AG10803 (cell line): Measurements from ENCODE around the gene CAMK2G.

Experiments used
- DNase-seq: peaks from one replicate; pipeline ENCODE4 v3.0.0; 2010; ENCODE audit warnings: low read depth
- H3K4me3 ChIP-seq: 2 replicates; pipeline ENCODE4 v1.5.1; 2011; ENCODE audit warnings: mild to moderate bottlenecking, low read length, control low read depth
- TF ChIP-seq, protein P1 (sequence below): conservative IDR thresholded peaks from 2 replicates; pipeline ENCODE4 v1.5.1; 2011; ENCODE audit warnings: mild to moderate bottlenecking, low read length, control low read depth, inconsistent platforms

The CAMK2G gene

DNA sequence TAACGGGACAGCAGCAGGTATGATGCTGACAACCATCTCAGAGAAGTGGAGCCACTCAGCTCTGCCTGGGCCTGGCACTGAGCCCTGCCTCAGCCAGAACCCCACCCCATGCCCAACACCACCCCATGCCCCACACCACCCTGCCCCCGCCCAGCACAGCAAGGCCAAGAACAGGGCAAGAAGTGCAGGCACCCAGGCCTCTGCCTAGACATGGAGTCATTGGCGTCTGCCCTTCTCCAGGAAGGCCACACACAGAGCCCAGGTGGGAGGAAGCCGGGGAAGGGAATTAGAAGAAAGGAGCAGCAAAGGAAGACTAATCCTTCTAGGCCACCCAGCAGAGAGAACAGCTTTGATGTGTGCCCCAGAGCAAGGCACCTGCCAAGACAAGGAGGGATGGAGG lies 18.9 kb downstream of the CAMK2G start:
- no peak overlapping the region for H3K4me3 ChIP-seq
- TF ChIP-seq, protein P1, sequence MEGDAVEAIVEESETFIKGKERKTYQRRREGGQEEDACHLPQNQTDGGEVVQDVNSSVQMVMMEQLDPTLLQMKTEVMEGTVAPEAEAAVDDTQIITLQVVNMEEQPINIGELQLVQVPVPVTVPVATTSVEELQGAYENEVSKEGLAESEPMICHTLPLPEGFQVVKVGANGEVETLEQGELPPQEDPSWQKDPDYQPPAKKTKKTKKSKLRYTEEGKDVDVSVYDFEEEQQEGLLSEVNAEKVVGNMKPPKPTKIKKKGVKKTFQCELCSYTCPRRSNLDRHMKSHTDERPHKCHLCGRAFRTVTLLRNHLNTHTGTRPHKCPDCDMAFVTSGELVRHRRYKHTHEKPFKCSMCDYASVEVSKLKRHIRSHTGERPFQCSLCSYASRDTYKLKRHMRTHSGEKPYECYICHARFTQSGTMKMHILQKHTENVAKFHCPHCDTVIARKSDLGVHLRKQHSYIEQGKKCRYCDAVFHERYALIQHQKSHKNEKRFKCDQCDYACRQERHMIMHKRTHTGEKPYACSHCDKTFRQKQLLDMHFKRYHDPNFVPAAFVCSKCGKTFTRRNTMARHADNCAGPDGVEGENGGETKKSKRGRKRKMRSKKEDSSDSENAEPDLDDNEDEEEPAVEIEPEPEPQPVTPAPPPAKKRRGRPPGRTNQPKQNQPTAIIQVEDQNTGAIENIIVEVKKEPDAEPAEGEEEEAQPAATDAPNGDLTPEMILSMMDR = no peak
- no peak for DNase-seq

DNA sequence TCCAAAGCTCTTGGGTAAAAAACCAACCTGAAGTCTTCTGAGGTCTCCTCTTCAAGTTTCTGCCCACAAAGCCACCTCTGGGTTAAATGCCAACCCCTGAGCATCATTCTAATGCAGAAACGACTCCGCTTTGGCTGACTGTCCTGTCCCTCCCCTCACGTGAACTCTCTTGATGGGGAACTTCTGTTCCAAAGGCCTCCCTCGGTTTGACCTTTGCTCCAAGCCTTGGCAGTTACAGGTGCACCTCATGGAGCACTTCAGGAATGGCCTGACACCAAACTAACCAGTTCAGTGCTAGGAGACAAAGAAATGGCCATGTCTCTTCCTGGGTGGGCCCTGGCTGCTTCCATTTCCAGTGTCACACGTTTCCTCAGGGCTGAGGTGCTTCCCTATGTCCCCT lies 20.0 kb downstream of the CAMK2G start:
- no peak overlapping the region for H3K4me3 ChIP-seq
- TF ChIP-seq, protein P1 = no peak
- DNase-seq = no peak

DNA sequence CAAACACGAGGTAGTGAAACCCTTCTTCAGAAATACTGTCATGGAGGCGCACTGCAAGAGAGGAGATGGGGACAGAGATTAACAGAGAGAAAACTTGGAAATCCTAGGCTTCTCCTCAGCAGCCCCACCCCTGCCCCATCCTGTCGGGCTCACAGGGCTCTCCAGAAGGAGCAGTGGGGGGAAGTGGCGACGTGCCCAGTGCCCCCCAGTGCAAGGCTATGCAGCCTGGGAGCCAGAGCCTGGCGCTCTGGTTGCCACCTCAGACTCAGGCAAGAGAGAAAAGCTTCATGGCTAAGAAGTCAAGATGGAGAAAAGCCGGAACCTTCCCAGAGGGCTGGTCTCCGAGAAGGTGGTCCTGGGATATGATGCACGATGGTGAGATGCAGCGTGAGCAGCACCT lies 21.2 kb downstream of the CAMK2G start:
- DNase-seq = no peak
- TF ChIP-seq, protein P1 = no peak
- no peak overlapping the region for H3K4me3 ChIP-seq

DNA sequence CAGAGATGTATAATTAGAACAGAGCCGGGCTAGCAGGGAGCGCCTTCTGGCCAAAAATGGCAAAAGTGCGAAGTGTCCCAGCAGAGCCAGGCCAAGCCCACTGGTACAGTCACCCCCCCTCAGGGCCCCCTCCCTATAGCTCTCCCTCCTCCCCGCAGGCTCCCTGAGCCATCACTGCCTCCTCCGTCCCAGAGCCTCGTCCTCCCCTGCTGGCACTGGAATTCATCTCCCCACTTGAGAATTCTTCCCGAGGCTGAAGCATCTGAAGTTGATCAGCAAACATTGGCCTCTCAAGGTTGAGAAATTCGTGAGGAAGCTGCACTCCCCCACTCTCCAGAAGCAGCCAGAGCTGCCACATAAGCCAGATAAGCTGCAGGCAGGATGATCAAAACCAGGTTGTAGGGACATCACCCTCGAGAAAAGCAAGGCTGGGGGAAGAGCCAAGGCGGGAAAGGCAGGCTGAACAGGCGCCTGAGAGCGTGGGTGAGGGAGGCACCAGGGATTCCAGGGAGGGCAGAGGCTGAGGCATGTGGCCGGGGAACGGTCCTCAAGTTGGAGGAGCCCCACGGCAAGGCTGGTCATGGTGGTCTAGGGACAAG lies 23.4 kb downstream of the CAMK2G start:
- peak; percentile 98 for DNase-seq

DNA sequence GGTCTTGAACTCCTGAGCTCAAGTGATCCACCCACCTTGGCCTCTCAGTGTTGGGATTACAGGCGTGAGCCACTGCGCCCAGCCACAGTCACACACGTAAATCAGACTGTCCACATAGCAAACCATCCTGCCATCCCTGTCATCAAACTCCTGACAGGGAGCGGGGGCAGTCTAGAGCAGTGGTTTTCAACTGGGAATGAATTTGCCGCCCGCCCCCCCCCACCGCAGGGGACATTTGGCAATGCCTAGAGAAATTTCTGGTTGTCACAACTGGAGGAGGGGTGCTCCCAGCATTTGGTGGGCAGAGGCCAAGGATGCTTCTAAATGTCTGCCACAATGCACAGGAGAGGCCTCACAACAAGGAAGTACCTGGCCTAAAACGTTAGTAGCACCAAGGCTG lies 24.1 kb downstream of the CAMK2G start:
- DNase-seq = no peak
- no peak overlapping the region for H3K4me3 ChIP-seq
- TF ChIP-seq, protein P1 = no peak

More for the DNA sequence above, 23.4 kb downstream of the CAMK2G start:
- TF ChIP-seq, protein P1 = peak; percentile 23; the same call in 1 of the 2 replicates
- H3K4me3 ChIP-seq = no peak overlapping the region

DNA sequence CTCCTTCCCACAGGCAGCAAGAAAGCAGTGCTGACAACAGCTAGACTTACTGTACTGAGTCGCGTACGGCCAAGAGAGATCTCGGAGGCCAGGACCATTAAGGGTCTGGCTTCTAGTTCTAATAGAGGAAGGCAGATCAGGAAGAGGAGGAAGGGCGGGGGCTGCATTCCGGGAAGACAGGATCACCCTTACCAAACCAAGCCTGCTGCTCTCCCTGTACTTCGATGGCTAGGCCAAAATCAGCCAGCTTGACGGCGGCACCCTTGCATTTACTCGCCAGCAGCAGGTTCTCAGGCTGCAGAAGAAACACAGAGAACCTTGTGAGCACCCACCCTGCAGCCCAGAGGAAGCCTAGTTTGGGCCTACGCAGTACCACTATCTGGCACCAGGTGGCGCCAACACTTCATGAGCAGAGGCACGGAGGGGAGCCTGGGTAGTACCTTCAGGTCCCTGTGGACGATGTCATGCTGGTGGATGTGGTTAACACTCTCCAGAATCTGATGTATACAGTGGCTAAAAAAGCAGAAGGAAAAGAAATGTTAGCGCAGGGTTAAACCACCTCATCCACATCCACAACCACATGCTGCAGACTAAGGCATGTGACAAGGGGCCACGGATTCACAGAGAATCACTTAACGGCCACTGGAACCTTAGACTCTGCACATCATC lies 25.4 kb downstream of the CAMK2G start:
- TF ChIP-seq, protein P1 = peak; percentile 99
- H3K4me3 ChIP-seq = no peak overlapping the region
- DNase-seq = peak; percentile 78

DNA sequence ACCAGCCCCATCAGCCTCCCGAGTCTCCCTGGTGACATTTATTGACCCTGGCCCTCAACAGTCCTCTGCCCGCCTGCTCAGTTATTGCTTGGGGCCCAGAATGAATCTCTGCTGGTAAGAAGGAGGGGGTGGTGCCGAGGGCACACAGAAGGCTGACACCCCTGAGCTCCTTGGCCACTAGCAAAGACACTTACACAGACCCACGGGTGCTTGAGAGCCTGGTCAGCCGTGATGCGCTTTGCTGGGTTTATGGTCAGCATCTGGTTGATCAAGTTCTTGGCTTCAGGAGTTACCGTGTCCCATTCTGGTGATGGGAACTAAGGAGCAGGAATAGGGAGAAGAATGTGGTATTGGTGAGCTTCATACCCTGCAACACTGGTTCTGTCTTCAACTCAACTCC lies 27.3 kb downstream of the CAMK2G start:
- H3K4me3 ChIP-seq = no peak overlapping the region
- no peak for DNase-seq
- TF ChIP-seq, protein P1 = no peak
